Measurements from ENCODE around the gene BRI3BP. TPM values are rescaled to one million over a fixed set of nuclear protein-coding genes. Genes with fewer than 3 reads are reported as not detected.
"Not testable (repeated sequence)": the region's sequence is repeated elsewhere in the genome, so short reads cannot be mapped to it uniquely, and the experiment has no call there.

Gene BRI3BP
- total RNA-seq, 1 experiment from 2014 or later, result 23.7 TPM

GRCh38 chr12:125065021-125065918 is 71.8 kb downstream of the BRI3BP start, which contains the start of gene AACS:
AACS (plus strand) TSS chr12:125065435; CDS start chr12:125065585, 150 bp downstream.
- DNase-seq (ENCODE audit: extremely low read depth, low read depth), result peak; percentile 57

- DNase-seq (ENCODE audit: extremely low read depth, low read depth), result no peak
Observed at GRCh38 chr12:125065919-125066570, 72.6 kb downstream of the BRI3BP start.

GRCh38 chr12:125068391-125068790 is 74.9 kb downstream of the BRI3BP start:
- no peak for DNase-seq (ENCODE audit: extremely low read depth, low read depth)

- DNase-seq (ENCODE audit: extremely low read depth, low read depth), result no peak
Observed at GRCh38 chr12:125069616-125070015, 76.2 kb downstream of the BRI3BP start.

GRCh38 chr12:125070112-125070511 is 76.7 kb downstream of the BRI3BP start:
- DNase-seq (ENCODE audit: extremely low read depth, low read depth), result no peak

- DNase-seq (ENCODE audit: extremely low read depth, low read depth), result no peak
Observed at GRCh38 chr12:125070661-125071390, 77.4 kb downstream of the BRI3BP start.

GRCh38 chr12:125071456-125071855 is 78.0 kb downstream of the BRI3BP start:
- DNase-seq (ENCODE audit: extremely low read depth, low read depth), result no peak

GRCh38 chr12:125072496-125072895 is 79.1 kb downstream of the BRI3BP start:
- DNase-seq (ENCODE audit: extremely low read depth, low read depth), result no peak

- DNase-seq (ENCODE audit: extremely low read depth, low read depth), result not testable (repeated sequence)
Observed at GRCh38 chr12:125074294-125074693, 80.8 kb downstream of the BRI3BP start.

- no peak for DNase-seq (ENCODE audit: extremely low read depth, low read depth)
Observed at GRCh38 chr12:125076103-125076502, 82.7 kb downstream of the BRI3BP start.

- no peak for DNase-seq (ENCODE audit: extremely low read depth, low read depth)
Observed at GRCh38 chr12:125079084-125079483, 85.6 kb downstream of the BRI3BP start.

GRCh38 chr12:125079648-125080645 is 86.5 kb downstream of the BRI3BP start:
- peak; percentile 50 for DNase-seq (ENCODE audit: extremely low read depth, low read depth)

Small RNAs within 50 kb of the gene (small RNA-seq; reads per million reads assigned to genes)
- gene AC122688.1, result 0 reads per million in 2 experiments

Other genes starting within 250 kb of the BRI3BP start
- 103 and 115 TPM in 2 replicates for gene SCARB1, start 129.8 kb upstream of the BRI3BP start, total RNA-seq (2014; rRNA removed; shearing (Covaris generic))
- 1,852 and 1,911 TPM in 2 replicates for gene UBC, start 79.0 kb upstream of the BRI3BP start, total RNA-seq (2014; rRNA removed; shearing (Covaris generic))
- 20.3 and 20.8 TPM in 2 replicates for gene DHX37, start 4.5 kb upstream of the BRI3BP start, total RNA-seq (2014; rRNA removed; shearing (Covaris generic))
- 15.6 and 18.1 TPM in 2 replicates for gene AACS, start 71.8 kb downstream of the BRI3BP start, total RNA-seq (2014; rRNA removed; shearing (Covaris generic))
- gene TMEM132B, start 192.7 kb downstream of the BRI3BP start, total RNA-seq (2014; rRNA removed; shearing (Covaris generic)), result 0.12 and 0.25 TPM in 2 replicates